Progenitor cell of endocrine pancreas (in vitro differentiated cells): Measurements from ENCODE around the gene NPIPB13. TPM values are rescaled to one million over a fixed set of nuclear protein-coding genes. Genes with fewer than 3 reads are reported as not detected.
"Not testable (repeated sequence)": the region's sequence is repeated elsewhere in the genome, so short reads cannot be mapped to it uniquely, and the experiment has no call there.

Experiments
- DNase-seq: peaks from one replicate; pipeline ENCODE4 v3.0.0; 2021; ENCODE audit warnings: low spot score; ENCODE audit not compliant: unreplicated experiment
- H3K27ac Mint-ChIP-seq: 2 replicates; pipeline ENCODE4 v1.8.0; 2021; ENCODE audit warnings: mild to moderate bottlenecking, moderate library complexity, mixed read lengths
- H3K27me3 Mint-ChIP-seq: 2 replicates; pipeline ENCODE4 v1.8.0; 2021; ENCODE audit warnings: mixed read lengths
- H3K36me3 Mint-ChIP-seq: 2 replicates; pipeline ENCODE4 v1.8.0; 2022; ENCODE audit warnings: mixed read lengths; ENCODE audit not compliant: insufficient read depth
- H3K4me1 Mint-ChIP-seq: 2 replicates; pipeline ENCODE4 v1.8.0; 2021; ENCODE audit warnings: low read depth, mixed read lengths
- H3K4me3 Mint-ChIP-seq: 2 replicates; pipeline ENCODE4 v1.8.0; 2021; ENCODE audit warnings: low read depth, mild to moderate bottlenecking, moderate library complexity, mixed read lengths
- H3K9me3 Mint-ChIP-seq: 2 replicates; pipeline ENCODE4 v1.8.0; 2021; ENCODE audit warnings: low read depth, mixed read lengths
- long read RNA-seq: library from polyadenylated mRNA; unstranded; transcript quantifications from one replicate; pipeline ENCODE4 v2.0.0, GENCODE V29; 2020
- total RNA-seq: library from RNA; stranded (reverse); gene quantifications from 2 replicates; pipeline ENCODE4 v1.2.1, GENCODE V29; 2021

Gene NPIPB13
- total RNA-seq = 27.0 and 27.1 TPM in 2 replicates
- long read RNA-seq, partial matches to known transcripts = 0 of 1 reads
- long read RNA-seq, other reads (novel, unspliced or antisense) = 1 of 1 reads

GRCh38 chr16:30248379-30248778, at the start of gene NPIPB13:
TSS of gene NPIPB13 (minus strand) at chr16:30248479. CDS start at chr16:30245573, 2,906 bp downstream.
- not testable (repeated sequence) for H3K4me3 Mint-ChIP-seq, H3K4me1 Mint-ChIP-seq, H3K9me3 Mint-ChIP-seq, H3K27ac Mint-ChIP-seq, H3K27me3 Mint-ChIP-seq, DNase-seq, H3K36me3 Mint-ChIP-seq

- H3K4me3 Mint-ChIP-seq, H3K4me1 Mint-ChIP-seq, H3K9me3 Mint-ChIP-seq, H3K27ac Mint-ChIP-seq, H3K27me3 Mint-ChIP-seq, H3K36me3 Mint-ChIP-seq, DNase-seq: not testable (repeated sequence)
Measured at GRCh38 chr16:30282357-30282756, 34.1 kb upstream of the NPIPB13 start.

- not testable (repeated sequence) for H3K27me3 Mint-ChIP-seq, H3K36me3 Mint-ChIP-seq, DNase-seq, H3K4me1 Mint-ChIP-seq, H3K4me3 Mint-ChIP-seq, H3K9me3 Mint-ChIP-seq, H3K27ac Mint-ChIP-seq
Measured at GRCh38 chr16:30278523-30278922, 30.2 kb upstream of the NPIPB13 start.

GRCh38 chr16:30217082-30217481, 31.2 kb downstream of the NPIPB13 start:
- H3K36me3 Mint-ChIP-seq, H3K27me3 Mint-ChIP-seq, H3K27ac Mint-ChIP-seq, H3K4me3 Mint-ChIP-seq, H3K4me1 Mint-ChIP-seq, H3K9me3 Mint-ChIP-seq: not testable (repeated sequence)
- peak; percentile 5 for DNase-seq

- H3K27me3 Mint-ChIP-seq, H3K4me3 Mint-ChIP-seq, H3K27ac Mint-ChIP-seq, H3K4me1 Mint-ChIP-seq, H3K9me3 Mint-ChIP-seq, H3K36me3 Mint-ChIP-seq, DNase-seq: not testable (repeated sequence)
Measured at GRCh38 chr16:30211414-30211813, 36.9 kb downstream of the NPIPB13 start.

GRCh38 chr16:30209032-30209431, 39.2 kb downstream of the NPIPB13 start:
- not testable (repeated sequence) for H3K36me3 Mint-ChIP-seq, DNase-seq, H3K4me1 Mint-ChIP-seq, H3K9me3 Mint-ChIP-seq, H3K27me3 Mint-ChIP-seq, H3K4me3 Mint-ChIP-seq, H3K27ac Mint-ChIP-seq

- not testable (repeated sequence) for H3K27ac Mint-ChIP-seq, H3K9me3 Mint-ChIP-seq, H3K4me3 Mint-ChIP-seq, H3K27me3 Mint-ChIP-seq, DNase-seq, H3K4me1 Mint-ChIP-seq, H3K36me3 Mint-ChIP-seq
Measured at GRCh38 chr16:30207063-30207704, 41.1 kb downstream of the NPIPB13 start.

GRCh38 chr16:30206252-30206651, 42.0 kb downstream of the NPIPB13 start:
- H3K4me3 Mint-ChIP-seq, DNase-seq, H3K27ac Mint-ChIP-seq, H3K27me3 Mint-ChIP-seq, H3K9me3 Mint-ChIP-seq, H3K4me1 Mint-ChIP-seq, H3K36me3 Mint-ChIP-seq: not testable (repeated sequence)

GRCh38 chr16:30205541-30206236, 42.6 kb downstream of the NPIPB13 start:
- not testable (repeated sequence) for H3K27me3 Mint-ChIP-seq, H3K27ac Mint-ChIP-seq, H3K36me3 Mint-ChIP-seq, H3K4me3 Mint-ChIP-seq, H3K4me1 Mint-ChIP-seq, H3K9me3 Mint-ChIP-seq
- DNase-seq = peak; percentile 9

GRCh38 chr16:30199608-30200343, 48.5 kb downstream of the NPIPB13 start:
- H3K27ac Mint-ChIP-seq, H3K4me3 Mint-ChIP-seq, H3K4me1 Mint-ChIP-seq, DNase-seq, H3K36me3 Mint-ChIP-seq, H3K9me3 Mint-ChIP-seq, H3K27me3 Mint-ChIP-seq: not testable (repeated sequence)

- DNase-seq, H3K4me3 Mint-ChIP-seq, H3K4me1 Mint-ChIP-seq, H3K27me3 Mint-ChIP-seq, H3K36me3 Mint-ChIP-seq, H3K27ac Mint-ChIP-seq, H3K9me3 Mint-ChIP-seq: not testable (repeated sequence)
Measured at GRCh38 chr16:30199049-30199448, 49.2 kb downstream of the NPIPB13 start, which contains the start of gene SULT1A3. TSS of gene SULT1A3 (plus strand) at chr16:30199255. CDS start at chr16:30200729, 1,474 bp downstream.
